Smooth muscle cell (in vitro differentiated cells): Measurements from ENCODE around the gene PLXDC2. TPM values are rescaled to one million over a fixed set of nuclear protein-coding genes. Genes with fewer than 3 reads are reported as not detected.

ENCODE experiments used
- DNase-seq: peaks from one replicate; lab custom pipeline; 2025; ENCODE audit not compliant: unreplicated experiment; lab: John Stamatoyannopoulos, UW
- H2AFZ ChIP-seq: fragments of 200-600 bp; sonication (generic); 2 replicates; pipeline ENCODE4 v1.6.0; 2016; ENCODE audit warnings: antibody characterized with exemption, low read depth, mild to moderate bottlenecking
- H3F3A ChIP-seq: fragments of 200-600 bp; sonication (generic); 2 replicates; pipeline ENCODE4 v1.6.0; 2017; ENCODE audit warnings: antibody characterized with exemption, low read depth
- H3K27ac ChIP-seq: fragments of 200-600 bp; sonication (generic); 2 replicates; pipeline ENCODE4 v1.5.1; 2016; ENCODE audit warnings: low read depth, mild to moderate bottlenecking
- H3K27me3 ChIP-seq: fragments of 200-600 bp; sonication (generic); 2 replicates; pipeline ENCODE4 v1.6.1; 2016; ENCODE audit warnings: low read depth, mild to moderate bottlenecking
- H3K36me3 ChIP-seq: fragments of 200-600 bp; sonication (generic); 2 replicates; pipeline ENCODE4 v1.5.1; 2016; ENCODE audit warnings: low read depth
- H3K4me1 ChIP-seq: fragments of 200-600 bp; sonication (generic); 2 replicates; pipeline ENCODE4 v1.5.1; 2016; ENCODE audit warnings: low read depth
- H3K4me2 ChIP-seq: fragments of 200-600 bp; sonication (generic); 2 replicates; pipeline ENCODE4 v1.6.0; 2016; ENCODE audit warnings: mild to moderate bottlenecking
- H3K4me3 ChIP-seq: fragments of 200-600 bp; sonication (generic); 2 replicates; pipeline ENCODE4 v1.5.1; 2016; ENCODE audit warnings: mild to moderate bottlenecking
- H3K79me2 ChIP-seq: fragments of 200-600 bp; sonication (generic); 2 replicates; pipeline ENCODE4 v1.6.0; 2016; ENCODE audit warnings: low read depth, mild to moderate bottlenecking
- H3K9ac ChIP-seq: fragments of 200-600 bp; sonication (generic); 2 replicates; pipeline ENCODE4 v1.6.0; 2016; ENCODE audit warnings: low read depth
- H3K9me3 ChIP-seq: fragments of 200-600 bp; sonication (generic); replicated peaks from 2 replicates; pipeline ENCODE4 v1.5.1; 2016; ENCODE audit warnings: low read depth
- H4K20me1 ChIP-seq: fragments of 200-600 bp; sonication (generic); 2 replicates; pipeline ENCODE4 v1.6.0; 2016; ENCODE audit warnings: low read depth
- WGBS: methylation state at CpG from one replicate; pipeline ENCODE4 v1.1.7; 2016; ENCODE audit warnings: low lambda C conversion rate; 5-methylcytosine and 5-hydroxymethylcytosine counted together
- polyA plus RNA-seq: library from polyadenylated mRNA; unstranded; fragments of >200 nt; fragmentation: Nextera tagmentation; extraction: Ambion mirVana; gene quantifications from 2 replicates; pipeline ENCODE4 v1.2.1, GENCODE V29; 2016
- total RNA-seq: library from RNA; depleted of rRNA; stranded (reverse); fragments of >200 nt; gene quantifications from 2 replicates; pipeline ENCODE4 v1.2.3, GENCODE V29; 2014
- TF ChIP-seq, protein P1 (sequence below): fragments of 200-600 bp; sonication (generic); IDR thresholded peaks from 2 replicates; pipeline ENCODE4 v1.5.1; 2017; ENCODE audit warnings: borderline replicate concordance, mild to moderate bottlenecking, antibody characterized with exemption; ENCODE audit not compliant: insufficient read depth, poor library complexity, severe bottlenecking

The PLXDC2 gene
- total and polyA plus RNA-seq, 2 experiments from 2014 or later: 7.3 to 24.9 TPM

DNA sequence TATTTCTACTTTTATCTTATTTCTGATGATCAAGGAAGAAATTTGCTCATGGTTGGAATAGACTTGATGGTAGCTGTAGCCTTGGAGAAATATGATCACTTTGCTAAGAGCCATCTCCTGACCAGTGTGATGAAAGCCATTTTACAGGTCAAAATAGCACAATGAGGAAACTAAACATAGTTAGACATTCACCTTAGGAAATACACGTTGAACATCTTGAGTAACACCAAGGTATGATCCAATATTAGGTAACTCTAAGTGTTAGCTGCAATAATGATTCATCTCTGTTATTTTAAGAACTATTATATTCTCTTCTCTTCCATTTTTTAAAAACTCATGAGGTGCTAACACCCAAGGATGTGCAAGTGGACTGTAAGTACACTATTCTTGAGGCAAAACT, 328.0 kb downstream of the PLXDC2 start:
- no peak overlapping the region for H3K9ac ChIP-seq
- no peak for DNase-seq
- no peaks in the 10 kb centered on the region for H3K79me2 ChIP-seq
- no peaks in the 10 kb centered on the region for H3F3A ChIP-seq
- no peaks in the 10 kb centered on the region for H3K9me3 ChIP-seq
- H3K4me1 ChIP-seq: peaks cover 8% of the 10 kb centered on the region
- TF ChIP-seq, protein P1, sequence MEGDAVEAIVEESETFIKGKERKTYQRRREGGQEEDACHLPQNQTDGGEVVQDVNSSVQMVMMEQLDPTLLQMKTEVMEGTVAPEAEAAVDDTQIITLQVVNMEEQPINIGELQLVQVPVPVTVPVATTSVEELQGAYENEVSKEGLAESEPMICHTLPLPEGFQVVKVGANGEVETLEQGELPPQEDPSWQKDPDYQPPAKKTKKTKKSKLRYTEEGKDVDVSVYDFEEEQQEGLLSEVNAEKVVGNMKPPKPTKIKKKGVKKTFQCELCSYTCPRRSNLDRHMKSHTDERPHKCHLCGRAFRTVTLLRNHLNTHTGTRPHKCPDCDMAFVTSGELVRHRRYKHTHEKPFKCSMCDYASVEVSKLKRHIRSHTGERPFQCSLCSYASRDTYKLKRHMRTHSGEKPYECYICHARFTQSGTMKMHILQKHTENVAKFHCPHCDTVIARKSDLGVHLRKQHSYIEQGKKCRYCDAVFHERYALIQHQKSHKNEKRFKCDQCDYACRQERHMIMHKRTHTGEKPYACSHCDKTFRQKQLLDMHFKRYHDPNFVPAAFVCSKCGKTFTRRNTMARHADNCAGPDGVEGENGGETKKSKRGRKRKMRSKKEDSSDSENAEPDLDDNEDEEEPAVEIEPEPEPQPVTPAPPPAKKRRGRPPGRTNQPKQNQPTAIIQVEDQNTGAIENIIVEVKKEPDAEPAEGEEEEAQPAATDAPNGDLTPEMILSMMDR: no peak
- H3K27ac ChIP-seq: no peak overlapping the region
- no peak overlapping the region for H2AFZ ChIP-seq
- H3K27me3 ChIP-seq: no peaks in the 10 kb centered on the region
- H3K36me3 ChIP-seq: no peaks in the 10 kb centered on the region
- H3K4me3 ChIP-seq: no peak overlapping the region
- WGBS: 86% methylated on average over 1 of the region's 1 CpG
- H4K20me1 ChIP-seq: no peaks in the 10 kb centered on the region
- no peak overlapping the region for H3K4me2 ChIP-seq

DNA sequence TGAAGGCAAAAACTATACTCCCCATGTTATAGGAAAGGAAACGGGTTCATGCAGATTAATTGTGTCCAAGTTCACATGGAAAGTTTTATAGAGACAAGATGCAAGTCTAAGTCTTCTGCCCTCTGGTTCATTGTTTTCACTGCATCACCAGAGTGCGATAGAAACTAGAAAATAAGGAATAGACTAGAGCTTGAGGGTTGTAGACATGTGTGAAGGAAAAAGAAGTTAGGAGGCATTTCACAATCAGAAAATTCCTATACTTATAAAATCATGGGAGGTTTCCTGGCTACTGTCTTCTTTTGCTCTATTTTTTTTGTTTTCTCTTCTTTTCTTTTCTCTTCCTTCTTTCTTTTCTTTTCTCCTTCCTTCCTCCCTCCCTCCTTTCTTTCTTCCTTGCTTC, 329.8 kb downstream of the PLXDC2 start:
- Histone ChIP-seq H3K4me2 (no peak overlapping the region), H3F3A (no peaks in the 10 kb centered on the region), H3K9ac (no peak overlapping the region), H3K27ac (no peak overlapping the region), H3K9me3 (no peaks in the 10 kb centered on the region), H3K79me2 (no peaks in the 10 kb centered on the region), H4K20me1 (no peaks in the 10 kb centered on the region), H2AFZ (no peak overlapping the region), H3K4me3 (no peak overlapping the region), H3K36me3 (no peaks in the 10 kb centered on the region), H3K4me1 (peaks cover 8% of the 10 kb centered on the region), H3K27me3 (no peaks in the 10 kb centered on the region)
- 93% methylated on average over 2 of the region's 2 CpGs for WGBS
- no peak for DNase-seq
- TF ChIP-seq, protein P1: no peak

DNA sequence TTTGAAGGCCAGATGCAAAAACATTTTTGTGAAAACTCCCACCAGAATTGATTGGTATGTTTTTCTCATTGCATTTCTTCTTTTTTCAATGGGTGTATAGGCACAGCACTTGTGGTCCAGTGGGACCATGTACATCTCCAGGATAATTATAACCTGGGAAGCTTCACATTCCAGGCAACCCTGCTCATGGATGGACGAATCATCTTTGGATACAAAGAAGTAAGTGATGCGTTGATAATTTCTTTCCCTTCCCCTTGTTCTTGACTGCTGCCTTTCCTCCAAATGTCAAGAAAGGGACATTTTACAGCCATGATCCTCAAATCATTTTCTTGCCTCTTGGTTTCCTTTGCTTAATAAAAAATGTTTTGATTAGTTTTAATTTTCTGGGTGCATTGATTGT, 331.5 kb downstream of the PLXDC2 start:
- TF ChIP-seq, protein P1: no peak
- no peak overlapping the region for H3K4me3 ChIP-seq
- no peaks in the 10 kb centered on the region for H3K36me3 ChIP-seq
- no peaks in the 10 kb centered on the region for H3F3A ChIP-seq
- no peak for DNase-seq
- no peak overlapping the region for H2AFZ ChIP-seq
- H4K20me1 ChIP-seq: no peaks in the 10 kb centered on the region
- no peak overlapping the region for H3K4me2 ChIP-seq
- peaks cover 8% of the 10 kb centered on the region for H3K4me1 ChIP-seq
- no peaks in the 10 kb centered on the region for H3K9me3 ChIP-seq
- H3K79me2 ChIP-seq: no peaks in the 10 kb centered on the region
- 74% methylated on average over 2 of the region's 2 CpGs for WGBS
- H3K27me3 ChIP-seq: no peaks in the 10 kb centered on the region
- H3K9ac ChIP-seq: no peak overlapping the region
- H3K27ac ChIP-seq: no peak overlapping the region

DNA sequence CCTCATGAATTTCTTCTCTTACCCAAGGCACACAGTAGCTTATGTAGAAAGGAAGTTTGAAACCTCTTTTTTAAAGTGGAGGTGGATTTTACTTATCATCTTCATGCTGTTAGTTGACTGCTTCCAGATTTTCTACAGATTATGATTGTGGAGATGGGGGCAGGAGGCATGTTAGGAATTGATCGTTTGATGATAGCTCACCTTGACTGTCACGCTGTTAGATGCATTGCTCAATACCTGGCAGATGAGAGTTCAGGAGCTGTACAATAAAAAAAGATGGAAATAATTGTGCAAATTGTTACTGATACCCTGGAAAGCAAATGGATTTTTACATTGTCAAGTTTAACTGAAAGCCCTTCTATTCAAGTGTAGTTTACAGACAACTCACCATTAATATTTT, 340.3 kb downstream of the PLXDC2 start:
- Histone ChIP-seq H3K4me3 (no peak overlapping the region), H3K4me2 (no peak overlapping the region), H3K27ac (no peak overlapping the region), H3K36me3 (no peaks in the 10 kb centered on the region), H2AFZ (no peak overlapping the region), H3K79me2 (no peaks in the 10 kb centered on the region), H4K20me1 (no peaks in the 10 kb centered on the region), H3K9ac (no peak overlapping the region), H3F3A (no peaks in the 10 kb centered on the region), H3K9me3 (no peaks in the 10 kb centered on the region), H3K4me1 (no peaks in the 10 kb centered on the region), H3K27me3 (no peaks in the 10 kb centered on the region)
- TF ChIP-seq, protein P1: no peak
- WGBS: 90% methylated on average over 2 of the region's 2 CpGs
- DNase-seq: no peak
